Measurements from ENCODE around the gene SYPL2.
"Not testable (repeated sequence)": the region's sequence is repeated elsewhere in the genome, so short reads cannot be mapped to it uniquely, and the experiment has no call there.

The SYPL2 gene

GRCh38 chr1:109445949-109446695, 20.2 kb upstream of the SYPL2 start:
- H3K36me3 ChIP-seq (ENCODE audit: insufficient read depth, low read length); H3K4me3 ChIP-seq (ENCODE audit: low read length); H3K4me1 ChIP-seq (ENCODE audit: insufficient read depth, low read length); H2AFZ ChIP-seq (ENCODE audit: low read depth, low read length); H3K9me3 ChIP-seq (ENCODE audit: low read length): not testable (repeated sequence)
- H3K27me3 ChIP-seq (ENCODE audit: insufficient read depth, low read length): peaks cover 22% of the 10 kb centered on the region

GRCh38 chr1:109447524-109447923, 18.8 kb upstream of the SYPL2 start:
- H3K4me3 ChIP-seq (ENCODE audit: low read length): no peak overlapping the region
- H3K27me3 ChIP-seq (ENCODE audit: insufficient read depth, low read length): peaks cover 22% of the 10 kb centered on the region
- no peaks in the 10 kb centered on the region for H3K4me1 ChIP-seq (ENCODE audit: insufficient read depth, low read length)
- peaks cover 2% of the 10 kb centered on the region for H3K9me3 ChIP-seq (ENCODE audit: low read length)
- H3K36me3 ChIP-seq (ENCODE audit: insufficient read depth, low read length): no peaks in the 10 kb centered on the region
- no peak overlapping the region for H2AFZ ChIP-seq (ENCODE audit: low read depth, low read length)

GRCh38 chr1:109454497-109455133, 11.7 kb upstream of the SYPL2 start:
- Histone ChIP-seq H3K4me1 (ENCODE audit: insufficient read depth, low read length) (no peaks in the 10 kb centered on the region), H3K4me3 (ENCODE audit: low read length) (no peak overlapping the region), H3K36me3 (ENCODE audit: insufficient read depth, low read length) (no peaks in the 10 kb centered on the region), H3K9me3 (ENCODE audit: low read length) (peaks cover 6% of the 10 kb centered on the region), H3K27me3 (ENCODE audit: insufficient read depth, low read length) (no peaks in the 10 kb centered on the region), H2AFZ (ENCODE audit: low read depth, low read length) (no peak overlapping the region)

- Histone ChIP-seq H3K27me3 (ENCODE audit: insufficient read depth, low read length) (peaks cover 5% of the 10 kb centered on the region), H3K4me1 (ENCODE audit: insufficient read depth, low read length) (no peaks in the 10 kb centered on the region), H3K9me3 (ENCODE audit: low read length) (peaks cover 3% of the 10 kb centered on the region), H2AFZ (ENCODE audit: low read depth, low read length) (no peak overlapping the region), H3K4me3 (ENCODE audit: low read length) (no peak overlapping the region), H3K36me3 (ENCODE audit: insufficient read depth, low read length) (no peaks in the 10 kb centered on the region)
These were observed 8.5 kb upstream of the SYPL2 start for GRCh38 chr1:109457819-109458218.

GRCh38 chr1:109466125-109466451, 258 bp upstream of the SYPL2 start:
- Histone ChIP-seq H3K27me3 (ENCODE audit: insufficient read depth, low read length) (peaks cover 72% of the 10 kb centered on the region), H3K4me1 (ENCODE audit: insufficient read depth, low read length) (peaks cover 4% of the 10 kb centered on the region), H3K4me3 (ENCODE audit: low read length) (peak overlapping the region; percentile 48), H3K9me3 (ENCODE audit: low read length) (no peaks in the 10 kb centered on the region), H2AFZ (ENCODE audit: low read depth, low read length) (peak overlapping the region; percentile 70), H3K36me3 (ENCODE audit: insufficient read depth, low read length) (no peaks in the 10 kb centered on the region)

GRCh38 chr1:109467301-109467777, 993 bp downstream of the SYPL2 start:
- Histone ChIP-seq H3K36me3 (ENCODE audit: insufficient read depth, low read length) (no peaks in the 10 kb centered on the region), H3K4me3 (ENCODE audit: low read length) (no peak overlapping the region), H2AFZ (ENCODE audit: low read depth, low read length) (no peak overlapping the region), H3K4me1 (ENCODE audit: insufficient read depth, low read length) (peaks cover 4% of the 10 kb centered on the region), H3K27me3 (ENCODE audit: insufficient read depth, low read length) (peaks cover 69% of the 10 kb centered on the region), H3K9me3 (ENCODE audit: low read length) (no peaks in the 10 kb centered on the region)

GRCh38 chr1:109468061-109468460, 1.7 kb downstream of the SYPL2 start:
- H3K36me3 ChIP-seq (ENCODE audit: insufficient read depth, low read length): no peaks in the 10 kb centered on the region
- no peak overlapping the region for H2AFZ ChIP-seq (ENCODE audit: low read depth, low read length)
- no peak overlapping the region for H3K4me3 ChIP-seq (ENCODE audit: low read length)
- no peaks in the 10 kb centered on the region for H3K9me3 ChIP-seq (ENCODE audit: low read length)
- peaks cover 68% of the 10 kb centered on the region for H3K27me3 ChIP-seq (ENCODE audit: insufficient read depth, low read length)
- H3K4me1 ChIP-seq (ENCODE audit: insufficient read depth, low read length): peaks cover 4% of the 10 kb centered on the region

- H2AFZ ChIP-seq (ENCODE audit: low read depth, low read length): no peak overlapping the region
- H3K4me3 ChIP-seq (ENCODE audit: low read length): no peak overlapping the region
- peaks cover 4% of the 10 kb centered on the region for H3K4me1 ChIP-seq (ENCODE audit: insufficient read depth, low read length)
- no peaks in the 10 kb centered on the region for H3K36me3 ChIP-seq (ENCODE audit: insufficient read depth, low read length)
- H3K9me3 ChIP-seq (ENCODE audit: low read length): no peaks in the 10 kb centered on the region
- H3K27me3 ChIP-seq (ENCODE audit: insufficient read depth, low read length): peaks cover 63% of the 10 kb centered on the region
These were observed 2.6 kb downstream of the SYPL2 start for GRCh38 chr1:109468903-109469302.

GRCh38 chr1:109470245-109470644, 3.9 kb downstream of the SYPL2 start:
- no peak overlapping the region for H2AFZ ChIP-seq (ENCODE audit: low read depth, low read length)
- H3K9me3 ChIP-seq (ENCODE audit: low read length): no peaks in the 10 kb centered on the region
- no peaks in the 10 kb centered on the region for H3K36me3 ChIP-seq (ENCODE audit: insufficient read depth, low read length)
- peaks cover 4% of the 10 kb centered on the region for H3K4me1 ChIP-seq (ENCODE audit: insufficient read depth, low read length)
- H3K4me3 ChIP-seq (ENCODE audit: low read length): no peak overlapping the region
- H3K27me3 ChIP-seq (ENCODE audit: insufficient read depth, low read length): peaks cover 56% of the 10 kb centered on the region

- Histone ChIP-seq H3K9me3 (ENCODE audit: low read length) (peaks cover 2% of the 10 kb centered on the region), H3K27me3 (ENCODE audit: insufficient read depth, low read length) (peaks cover 52% of the 10 kb centered on the region), H3K4me1 (ENCODE audit: insufficient read depth, low read length) (no peaks in the 10 kb centered on the region), H2AFZ (ENCODE audit: low read depth, low read length) (no peak overlapping the region), H3K36me3 (ENCODE audit: insufficient read depth, low read length) (no peaks in the 10 kb centered on the region), H3K4me3 (ENCODE audit: low read length) (no peak overlapping the region)
These were observed 6.4 kb downstream of the SYPL2 start for GRCh38 chr1:109472779-109473178.

GRCh38 chr1:109473284-109474057, 7.1 kb downstream of the SYPL2 start:
- not testable (repeated sequence) for H3K4me3 ChIP-seq (ENCODE audit: low read length); H3K36me3 ChIP-seq (ENCODE audit: insufficient read depth, low read length)
- peaks cover 50% of the 10 kb centered on the region for H3K27me3 ChIP-seq (ENCODE audit: insufficient read depth, low read length)

GRCh38 chr1:109474697-109475096, 8.4 kb downstream of the SYPL2 start:
- Histone ChIP-seq H3K9me3 (ENCODE audit: low read length) (peaks cover 2% of the 10 kb centered on the region), H3K4me3 (ENCODE audit: low read length) (no peak overlapping the region), H3K36me3 (ENCODE audit: insufficient read depth, low read length) (no peaks in the 10 kb centered on the region), H3K27me3 (ENCODE audit: insufficient read depth, low read length) (peaks cover 49% of the 10 kb centered on the region), H2AFZ (ENCODE audit: low read depth, low read length) (no peak overlapping the region), H3K4me1 (ENCODE audit: insufficient read depth, low read length) (no peaks in the 10 kb centered on the region)

More at GRCh38 chr1:109473284-109474057, 7.1 kb downstream of the SYPL2 start:
- H3K4me1 ChIP-seq (ENCODE audit: insufficient read depth, low read length); H2AFZ ChIP-seq (ENCODE audit: low read depth, low read length); H3K9me3 ChIP-seq (ENCODE audit: low read length): not testable (repeated sequence)

GRCh38 chr1:109475261-109475660, 8.9 kb downstream of the SYPL2 start:
- Histone ChIP-seq H3K9me3 (ENCODE audit: low read length) (peaks cover 2% of the 10 kb centered on the region), H3K4me3 (ENCODE audit: low read length) (no peak overlapping the region), H3K4me1 (ENCODE audit: insufficient read depth, low read length) (no peaks in the 10 kb centered on the region), H2AFZ (ENCODE audit: low read depth, low read length) (no peak overlapping the region), H3K36me3 (ENCODE audit: insufficient read depth, low read length) (no peaks in the 10 kb centered on the region), H3K27me3 (ENCODE audit: insufficient read depth, low read length) (peaks cover 49% of the 10 kb centered on the region)

All from neuron (in vitro differentiated cells).